ENCODE results near the gene PSMB7.
"Not testable (repeated sequence)": the region's sequence is repeated elsewhere in the genome, so short reads cannot be mapped to it uniquely, and the experiment has no call there.

The PSMB7 gene

DNA sequence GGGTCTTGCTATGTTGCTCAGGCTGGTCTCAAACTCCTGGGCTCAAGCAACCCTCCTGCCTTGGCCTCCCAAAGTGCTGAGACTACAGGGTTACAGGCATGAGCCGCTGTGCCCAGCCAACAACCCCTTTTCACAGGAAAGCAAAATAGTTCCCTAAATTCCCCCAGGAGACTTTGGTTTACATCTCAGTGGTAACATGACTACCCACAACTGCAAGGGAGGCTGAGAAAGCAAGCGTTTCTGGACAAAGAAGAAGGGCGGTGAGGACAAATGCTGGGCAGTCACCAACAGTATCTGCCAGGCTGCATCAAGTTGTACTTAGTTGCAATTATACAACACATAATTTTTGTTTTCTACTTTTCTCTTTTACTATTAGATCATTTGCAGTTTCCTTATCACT lies 27.6 kb upstream of the PSMB7 start:
- no peak for DNase-seq

DNA sequence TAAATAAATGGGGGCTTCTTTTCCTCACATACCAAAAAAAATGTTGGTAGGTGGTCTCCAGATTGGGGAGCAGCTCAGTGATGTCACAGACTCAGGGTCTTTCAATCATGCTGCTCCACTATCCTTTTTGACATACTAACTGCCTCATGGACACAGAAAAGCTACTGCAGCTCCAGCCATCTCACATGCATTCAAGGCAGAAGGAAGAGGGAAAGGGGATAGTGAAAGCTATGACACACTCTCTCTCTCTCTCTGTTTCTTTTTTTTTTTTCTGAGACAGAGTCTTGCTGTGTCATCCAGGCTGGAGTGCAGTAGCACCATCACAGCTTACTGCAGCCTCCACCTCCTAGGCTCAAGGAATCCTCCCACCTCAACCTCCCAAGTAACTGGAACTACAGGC lies 27.1 kb upstream of the PSMB7 start:
- DNase-seq = no peak

DNA sequence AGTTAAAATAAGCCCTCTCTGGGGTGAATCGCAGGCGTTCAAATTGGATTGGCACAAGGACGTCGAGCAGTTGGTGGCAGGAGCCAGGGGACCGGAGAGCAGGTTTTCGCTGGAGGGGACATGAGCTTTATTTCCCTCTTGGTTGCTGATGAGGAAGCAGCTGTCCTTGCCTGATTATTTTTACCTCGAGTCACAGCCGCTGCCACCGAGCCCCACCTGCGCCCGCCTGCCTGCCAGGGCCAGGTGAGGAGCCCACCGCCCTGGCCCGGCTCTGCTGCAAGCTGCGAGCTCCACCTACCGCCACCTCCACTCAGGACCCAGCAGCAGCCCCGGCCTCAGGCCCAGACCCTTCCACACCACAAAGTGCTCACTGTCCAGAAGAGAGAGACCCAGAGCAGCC lies 26.0 kb upstream of the PSMB7 start:
- DNase-seq = no peak

DNA sequence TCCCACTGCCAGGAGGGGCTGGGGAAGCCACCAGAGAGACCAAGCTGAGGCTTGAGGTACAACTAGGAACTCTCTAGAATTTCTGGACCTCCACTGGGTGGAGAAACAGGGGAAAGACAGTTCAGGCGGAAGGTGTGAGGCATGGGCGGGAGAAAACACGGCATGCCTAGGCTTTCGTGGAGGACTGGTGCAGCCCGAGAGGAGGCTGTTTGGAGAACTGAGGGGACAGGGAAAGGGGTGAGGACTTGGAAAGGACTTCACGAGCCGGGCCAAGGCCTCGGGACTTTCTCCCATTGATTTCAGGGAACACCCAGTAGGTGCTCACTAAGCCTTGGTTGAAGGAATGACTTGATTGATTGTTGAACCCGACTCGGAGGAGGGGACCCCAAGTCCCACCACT lies 25.5 kb upstream of the PSMB7 start:
- DNase-seq = no peak

DNA sequence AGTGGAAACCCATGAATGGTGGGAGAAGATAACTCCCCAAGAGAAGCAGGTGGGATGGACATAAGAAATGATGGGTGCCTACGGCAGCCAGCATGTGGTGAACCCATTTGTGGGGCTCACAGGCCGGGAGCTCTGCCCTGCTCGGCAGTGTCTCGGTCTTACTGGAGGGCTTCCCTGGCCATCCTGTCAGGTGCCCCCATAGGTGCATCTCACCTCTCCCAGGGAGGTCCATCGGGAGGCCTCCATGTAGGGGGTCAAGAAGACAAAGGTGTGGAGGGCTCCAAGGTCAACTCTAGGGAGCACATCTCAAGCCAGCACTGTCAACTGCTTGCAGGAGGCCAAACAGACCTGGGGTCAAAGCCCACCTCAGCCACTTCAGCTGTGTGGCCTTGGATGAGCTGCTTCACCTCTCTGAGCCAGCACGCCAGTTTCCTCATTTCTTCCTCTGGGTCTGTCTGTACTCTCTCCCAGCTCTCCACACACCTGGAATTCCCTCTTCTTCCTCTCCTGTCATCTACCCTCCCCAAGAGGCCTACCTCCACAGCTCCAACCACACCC lies 24.5 kb upstream of the PSMB7 start:
- no peak for DNase-seq

DNA sequence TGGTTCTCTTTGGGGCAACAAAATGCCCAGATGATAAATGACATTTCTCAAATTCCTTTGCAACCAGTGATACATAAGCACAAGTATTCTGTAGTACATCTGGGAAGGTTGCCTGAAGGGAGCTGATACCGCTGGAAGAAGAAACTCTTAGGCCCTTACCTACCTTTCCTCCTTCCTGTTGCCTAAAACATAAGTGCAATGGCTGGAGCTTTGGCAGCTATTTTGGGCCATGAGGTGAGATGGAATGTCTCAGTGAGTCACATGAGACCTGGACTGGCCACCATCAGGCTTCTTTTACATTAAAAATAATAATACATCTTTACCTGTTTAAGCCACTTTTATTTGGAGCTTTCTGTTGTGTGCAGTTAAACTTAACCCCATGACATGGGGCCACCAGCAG lies 23.8 kb upstream of the PSMB7 start:
- no peak for DNase-seq

DNA sequence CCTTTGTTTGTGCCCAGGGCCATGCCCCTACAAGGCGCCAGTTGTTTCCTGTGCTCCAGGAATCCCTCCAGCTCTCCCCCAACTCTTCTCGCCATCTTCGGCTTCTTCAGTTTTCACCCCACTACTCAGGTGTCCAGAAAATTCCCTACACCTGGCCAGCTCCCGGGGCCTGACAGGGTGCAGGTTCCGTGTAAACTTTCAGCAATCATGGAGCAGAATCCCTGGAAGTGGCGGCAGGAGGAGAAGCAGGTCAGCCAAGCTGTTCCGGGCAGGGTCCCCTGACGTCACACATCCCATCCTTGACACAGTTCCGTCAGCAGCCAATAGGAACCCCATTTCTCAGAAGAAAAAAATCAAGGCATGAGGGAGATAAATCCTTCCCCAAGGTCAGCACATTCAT lies 22.8 kb upstream of the PSMB7 start:
- DNase-seq = no peak

DNA sequence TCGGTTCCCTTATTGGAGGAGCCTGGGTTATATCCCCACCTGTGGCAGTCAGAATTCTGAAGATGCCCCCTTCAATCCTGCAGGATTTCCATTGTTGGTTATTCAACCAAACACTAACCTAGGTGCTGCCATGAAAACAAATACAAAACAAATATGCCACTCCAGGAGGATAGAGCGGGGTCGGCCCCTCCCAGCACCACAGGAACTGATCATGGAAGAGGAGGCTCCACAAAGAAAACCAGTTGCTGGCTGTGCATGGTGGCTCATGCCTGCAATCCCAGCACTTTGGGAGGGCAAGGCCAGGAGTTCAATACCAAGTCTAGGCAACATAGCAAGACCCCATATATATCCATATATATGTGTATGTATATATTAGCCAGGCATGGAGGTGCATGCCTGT lies 21.8 kb upstream of the PSMB7 start:
- DNase-seq = no peak

DNA sequence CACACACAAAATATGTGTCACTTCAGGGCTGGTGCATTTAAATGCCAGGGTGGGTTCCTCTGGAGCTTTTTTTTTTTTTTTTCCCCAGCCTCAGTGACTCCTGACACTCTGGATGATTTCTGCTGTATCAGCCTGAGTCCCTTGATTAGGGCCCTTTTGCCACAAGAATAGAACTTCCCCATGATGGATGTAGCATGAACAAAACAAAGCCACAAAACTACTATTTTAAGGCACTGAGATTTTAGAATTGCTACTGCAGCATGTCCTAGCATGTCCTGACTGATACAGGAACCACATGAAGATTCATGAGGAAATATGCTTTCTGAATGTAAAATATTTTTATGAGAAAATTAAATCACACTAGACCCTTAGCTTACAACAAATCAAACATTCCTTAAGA lies 21.1 kb upstream of the PSMB7 start:
- no peak for DNase-seq

DNA sequence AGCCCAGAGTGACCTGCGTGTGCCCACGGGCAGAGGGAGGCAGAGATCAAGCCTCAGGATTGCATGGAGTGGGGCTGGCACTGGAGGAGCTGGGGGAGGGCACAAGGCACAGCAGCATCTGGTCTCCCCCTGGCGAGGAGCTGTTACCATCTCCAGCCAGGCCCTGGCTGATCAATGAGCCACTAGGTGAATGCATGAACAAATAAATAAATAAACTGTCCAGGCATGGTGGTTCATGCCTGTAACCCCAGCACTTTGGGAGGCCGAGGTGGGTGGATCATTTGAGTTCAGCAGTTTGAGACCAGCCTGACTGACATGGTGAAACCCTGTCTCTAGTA lies 14.3 kb upstream of the PSMB7 start:
- DNase-seq = no peak

DNA sequence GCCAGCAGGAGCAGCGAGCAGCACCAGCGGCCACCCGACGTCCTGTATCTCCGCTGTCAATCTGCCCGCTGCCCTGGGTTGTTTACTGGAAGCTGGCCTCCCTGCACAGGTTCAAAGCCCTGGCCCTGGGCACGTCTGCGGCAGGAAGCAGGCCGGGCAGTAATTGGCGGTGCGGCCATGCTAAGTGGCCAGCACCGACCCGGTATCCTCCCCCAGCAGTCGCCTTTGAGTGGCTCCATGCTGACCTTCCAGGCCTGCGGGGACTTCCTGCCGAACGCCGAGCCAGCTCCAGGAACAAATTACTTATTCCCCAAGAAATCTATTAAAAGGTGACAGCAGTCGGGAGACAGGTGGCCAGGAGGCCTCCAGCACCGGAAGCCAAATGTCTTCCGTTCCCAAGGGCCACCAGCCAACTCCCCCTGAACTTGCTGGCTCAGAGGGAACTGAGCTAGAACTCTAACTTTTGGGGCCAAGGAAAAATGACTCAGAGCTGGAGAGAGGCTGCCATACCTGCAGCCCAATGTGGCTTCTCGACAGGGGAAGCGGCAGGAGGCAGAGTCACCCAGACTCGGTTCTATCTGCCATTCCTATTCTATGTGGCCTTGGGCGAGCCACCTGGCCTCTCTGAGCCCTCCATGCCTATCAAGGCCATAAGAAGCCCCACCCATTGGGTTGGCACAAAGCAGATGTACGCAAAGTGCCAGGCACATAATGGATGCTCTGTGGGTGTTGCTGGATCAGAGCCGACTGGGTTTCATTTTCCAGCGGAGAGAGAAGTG lies 13.7 kb upstream of the PSMB7 start:
- DNase-seq = no peak

DNA sequence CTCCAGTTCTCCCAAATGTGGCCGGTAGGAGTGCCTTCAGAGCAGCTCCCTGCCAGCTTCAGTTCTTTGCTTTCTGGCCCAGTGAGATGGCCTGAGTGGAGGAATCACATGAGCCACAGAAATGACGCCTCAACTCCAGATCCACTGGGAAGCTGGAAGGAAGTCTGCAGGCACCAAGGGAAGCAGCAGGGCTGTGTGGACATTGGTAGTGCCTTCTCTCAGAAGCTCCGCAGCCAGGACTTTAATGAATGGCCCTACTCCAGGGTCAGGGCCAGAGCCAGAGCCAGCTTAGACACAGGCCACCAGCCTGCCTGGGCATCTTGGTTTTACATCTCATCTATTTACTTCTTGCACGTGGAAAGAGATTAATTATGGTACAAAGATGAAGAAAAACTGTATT lies 12.0 kb upstream of the PSMB7 start:
- no peak for DNase-seq

DNA sequence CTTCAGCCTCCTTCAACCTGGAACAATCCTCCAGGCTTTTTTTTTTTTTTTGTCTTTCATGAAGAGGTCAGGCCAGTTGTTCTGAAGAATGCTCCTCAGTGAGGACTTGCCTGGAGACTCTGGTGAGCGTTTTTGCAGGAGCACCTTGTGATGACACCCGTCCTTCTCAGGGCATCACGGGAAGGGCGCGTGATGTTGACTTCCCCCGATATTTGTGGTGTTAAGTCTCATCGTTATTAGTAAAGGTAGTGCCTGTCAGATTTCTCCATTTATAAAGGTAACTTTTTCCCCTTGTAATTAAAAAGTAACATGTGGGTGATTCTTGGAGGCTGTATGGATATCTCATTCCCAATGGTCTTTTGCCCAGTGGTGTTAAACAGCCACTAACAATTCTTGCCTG lies 11.1 kb upstream of the PSMB7 start:
- no peak for DNase-seq

DNA sequence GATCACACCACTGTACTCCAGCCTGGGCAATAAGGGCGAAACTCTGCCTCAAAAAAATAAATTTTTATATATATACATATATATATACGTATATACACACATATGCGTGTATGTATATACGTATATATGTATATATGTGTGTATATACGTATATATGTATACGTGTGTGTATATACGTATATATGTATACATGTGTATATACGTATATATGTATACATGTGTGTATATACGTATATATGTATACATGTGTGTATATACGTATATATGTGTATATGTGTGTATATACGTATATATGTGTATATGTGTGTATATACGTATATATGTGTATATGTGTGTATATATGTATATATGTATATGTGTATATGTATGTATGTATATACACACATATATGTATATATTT lies 10.5 kb upstream of the PSMB7 start:
- DNase-seq = not testable (repeated sequence)

DNA sequence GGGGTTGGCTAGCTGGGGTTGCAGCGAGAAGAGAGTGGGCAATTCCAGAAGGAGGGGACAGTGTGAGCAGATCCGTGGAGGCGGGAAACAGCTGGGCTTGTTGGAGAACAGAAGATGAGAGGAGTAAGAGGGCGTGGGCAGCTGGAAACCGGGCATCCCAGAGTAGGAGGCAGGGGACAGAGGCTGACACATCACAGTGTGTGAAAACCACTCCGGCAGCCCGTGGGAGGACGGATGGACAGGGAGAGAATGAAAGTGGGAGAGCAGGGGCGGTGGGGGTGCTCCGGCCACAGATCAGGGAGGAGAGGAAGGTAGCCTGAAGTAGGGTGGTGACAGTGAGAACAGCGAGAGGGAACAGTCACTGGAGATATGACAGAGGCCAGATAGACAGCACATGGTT lies 8.3 kb upstream of the PSMB7 start:
- DNase-seq = no peak

DNA sequence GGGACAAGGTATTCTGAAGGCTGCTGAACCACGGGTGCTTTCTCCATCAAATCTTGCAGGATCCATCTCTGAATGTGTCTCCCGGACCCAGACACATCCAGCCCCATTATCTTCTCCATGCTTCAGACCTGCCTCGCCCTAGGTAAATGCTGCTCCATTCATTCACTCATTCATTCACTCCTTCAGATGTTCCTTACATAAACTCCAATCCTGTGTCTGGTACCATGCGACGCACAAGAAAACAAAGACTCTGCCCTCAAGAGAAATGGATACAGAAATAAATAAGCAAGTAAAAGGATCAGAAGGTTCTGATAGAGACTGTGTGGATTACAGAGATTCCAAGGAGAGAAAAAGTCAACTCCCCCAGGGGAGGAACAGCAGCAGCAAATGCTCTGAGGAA lies 7.9 kb upstream of the PSMB7 start:
- no peak for DNase-seq

DNA sequence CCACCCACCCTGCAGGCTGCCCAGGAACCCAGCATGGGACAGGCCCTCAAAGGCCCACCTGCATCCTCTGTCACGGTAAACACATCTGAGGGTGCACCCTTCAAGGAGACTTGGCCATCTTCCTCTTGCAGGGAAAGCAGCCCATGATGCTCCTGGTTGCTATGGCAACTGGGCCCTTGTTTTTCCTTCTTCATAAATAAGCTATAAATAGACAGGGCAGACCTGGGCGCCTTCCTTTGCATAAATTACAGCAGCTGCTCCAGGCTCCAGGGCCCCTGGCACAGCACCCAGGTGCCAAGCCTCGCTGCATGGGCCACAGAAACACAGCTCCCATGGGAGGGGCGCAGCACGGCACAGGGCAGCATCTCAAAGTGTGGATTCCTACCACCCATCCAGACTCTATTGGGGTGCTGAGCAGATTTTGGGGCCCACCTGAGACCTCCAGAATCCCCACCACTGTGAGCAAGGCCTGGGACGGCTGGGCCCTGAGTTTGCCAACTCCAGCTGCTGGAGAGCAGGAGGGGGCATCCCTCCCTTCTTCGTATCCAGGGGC lies 5.8 kb upstream of the PSMB7 start:
- no peak for DNase-seq

DNA sequence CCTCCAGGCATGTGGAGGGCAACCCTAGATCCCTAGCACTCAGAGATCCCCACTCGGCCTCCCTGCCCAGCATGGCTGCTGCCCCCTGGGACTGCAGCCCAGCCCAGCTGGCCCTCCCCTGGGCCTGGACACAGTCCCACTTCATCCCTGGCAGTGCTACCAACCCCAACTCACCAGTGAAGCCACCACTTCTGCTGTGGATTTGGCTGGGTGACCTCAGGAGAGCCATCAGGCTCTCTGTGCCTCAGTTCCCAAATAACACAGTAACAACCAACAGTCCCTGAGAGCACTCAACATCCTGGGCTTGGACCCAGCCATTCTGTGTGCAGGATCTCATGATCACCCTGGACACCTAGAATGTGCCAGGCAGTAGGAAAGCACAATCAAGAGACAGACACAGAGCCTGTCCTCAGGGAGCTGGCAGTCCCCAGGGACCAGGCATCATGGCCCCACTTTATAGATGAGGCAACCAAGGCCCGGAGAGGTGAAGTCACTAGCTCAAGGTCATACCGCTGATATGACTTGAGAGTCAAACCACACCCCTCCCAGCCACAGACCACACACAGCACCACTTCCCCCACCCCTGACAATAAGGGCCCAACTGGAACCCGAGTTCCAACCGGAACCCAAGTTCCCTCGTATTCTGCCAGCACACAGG lies 4.7 kb upstream of the PSMB7 start:
- DNase-seq = no peak

DNA sequence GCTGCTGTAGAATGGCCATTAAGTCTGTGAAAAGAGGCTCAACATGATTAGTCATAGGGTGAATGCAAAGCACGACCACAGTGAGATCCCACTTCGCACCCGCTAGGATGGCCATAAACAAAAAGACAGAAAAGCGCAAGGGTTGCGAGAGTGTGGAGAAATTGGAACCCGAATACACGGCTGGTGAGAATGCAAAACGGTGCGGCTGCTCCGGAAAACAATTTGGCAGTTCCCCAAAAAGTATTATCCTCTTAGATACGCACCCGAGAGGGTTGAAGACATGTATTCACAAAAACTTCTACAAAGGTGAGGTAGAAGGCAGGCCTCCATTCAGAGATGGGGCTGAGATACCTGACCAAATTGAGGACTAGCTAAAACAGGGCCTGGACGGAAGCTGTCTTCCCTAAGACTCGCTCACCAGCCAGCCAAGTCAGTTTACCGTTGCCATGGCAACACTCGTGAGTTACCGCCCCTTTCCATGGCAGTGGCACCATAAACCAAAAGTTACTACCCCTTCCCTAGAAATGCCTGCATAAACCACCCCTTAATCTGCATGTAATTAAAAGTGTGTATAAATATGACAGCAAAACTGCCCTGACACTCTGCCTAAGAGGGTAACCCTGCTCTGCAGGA lies 726 bp upstream of the PSMB7 start:
- no peak for DNase-seq

DNA sequence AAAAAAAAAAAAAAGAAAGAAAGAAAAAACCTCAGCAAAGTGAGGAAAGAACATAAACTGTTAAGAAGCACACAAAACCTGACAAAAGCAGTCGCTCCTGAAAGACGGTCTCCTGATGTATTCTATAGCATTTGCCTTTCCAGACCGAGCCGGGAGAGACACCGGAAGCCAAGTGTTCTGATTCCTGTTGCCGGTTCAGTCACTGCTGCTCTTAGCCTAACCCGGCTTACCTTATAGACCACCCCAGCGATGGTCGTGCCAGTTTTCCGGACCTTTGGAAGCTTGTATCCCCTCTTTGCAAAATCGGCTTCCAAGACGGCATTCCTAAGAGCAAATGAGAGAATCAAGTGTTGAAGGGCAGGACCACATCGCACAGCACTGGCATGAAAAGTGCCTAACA lies 630 bp downstream of the PSMB7 start:
- no peak for DNase-seq

DNA sequence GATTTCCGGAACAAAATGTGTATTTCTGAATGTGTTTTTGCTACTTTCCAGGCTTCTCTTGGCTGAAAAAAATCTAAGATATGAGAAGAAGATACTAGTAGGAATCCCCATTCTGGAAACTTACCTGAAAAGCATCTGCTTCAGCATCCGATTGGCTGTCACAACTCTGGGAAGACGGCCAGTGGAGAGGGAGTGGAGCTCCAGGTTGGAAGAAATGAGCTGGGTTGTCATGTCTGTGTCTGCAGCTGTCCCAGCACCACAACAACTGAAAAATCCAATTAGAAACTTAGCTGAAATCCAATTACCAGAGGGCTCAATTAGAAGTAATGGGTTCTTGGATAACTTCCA lies 3.0 kb downstream of the PSMB7 start:
- no peak for DNase-seq

DNA sequence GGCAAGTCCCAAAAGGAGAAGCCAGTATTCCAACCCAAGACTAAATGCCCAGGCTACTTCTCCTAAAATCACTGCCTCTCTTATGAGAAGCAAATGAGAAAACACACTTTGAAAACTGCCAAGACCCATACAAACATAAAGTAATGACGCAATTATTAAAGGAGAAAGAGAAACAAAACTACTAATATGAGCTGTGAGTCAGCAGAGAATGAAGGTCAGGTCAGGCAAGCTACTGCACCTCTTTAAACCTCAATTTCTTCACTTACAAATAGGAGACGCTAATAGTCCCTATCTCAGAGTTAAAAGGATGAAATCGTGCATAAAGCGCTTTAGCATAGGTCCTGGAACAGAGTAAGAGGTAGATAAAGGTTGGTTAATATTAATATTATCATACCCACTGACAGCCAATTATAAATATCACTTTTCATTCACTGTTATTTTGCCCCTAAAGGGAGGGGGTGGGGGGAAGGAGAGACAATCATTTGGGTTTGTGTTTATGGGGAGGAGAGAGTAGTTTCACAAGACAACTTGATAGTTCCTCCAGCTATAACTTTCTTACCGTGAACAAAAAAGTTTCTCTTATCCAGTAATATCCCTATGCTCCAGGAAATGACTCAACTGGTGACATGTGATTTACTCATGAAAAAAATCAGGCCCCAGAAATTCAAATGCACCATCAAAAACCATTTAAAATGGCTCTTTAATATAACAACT lies 3.6 kb downstream of the PSMB7 start:
- no peak for DNase-seq

DNA sequence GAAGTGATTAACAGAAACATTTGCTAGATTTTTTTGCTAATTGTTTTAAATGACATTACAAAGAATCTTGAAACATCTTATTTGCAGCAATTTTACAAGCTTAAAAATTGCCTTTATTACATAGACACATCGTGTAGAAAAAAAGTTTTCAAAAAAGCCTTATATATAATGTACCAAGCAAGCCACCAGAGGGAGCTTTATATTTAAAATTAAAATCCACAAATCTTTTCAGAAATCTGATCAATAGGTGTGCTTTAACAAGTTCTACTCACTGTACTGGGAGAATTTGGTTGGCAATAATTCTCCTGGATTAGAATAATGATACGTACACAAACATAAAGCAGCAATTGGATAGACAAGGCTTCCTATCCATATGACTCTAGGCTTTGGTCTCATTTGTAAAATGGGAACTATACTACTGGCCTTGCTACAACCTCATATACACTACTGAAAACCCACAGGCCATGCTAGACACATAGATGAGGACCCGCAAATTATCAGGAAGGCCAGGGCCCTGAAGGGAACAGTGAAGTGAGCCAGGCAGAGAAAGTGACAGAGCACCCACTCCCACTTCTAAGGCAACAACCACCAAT lies 4.8 kb downstream of the PSMB7 start:
- DNase-seq = no peak

Measured in activated CD4-positive, alpha-beta T cell treated with anti-CD3 and anti-CD28 coated beads, Interleukin-2, amount 50 U/mL, for 48 hours (primary cell).